SHP77 treated with DMSO at 0.1 percent for 48 hours (cell line): Measurements from ENCODE around the gene KIAA1755.

Experiments used
- DNase-seq: peaks from one replicate; lab custom pipeline; 2025; lab: John Stamatoyannopoulos, UW

Gene KIAA1755

GRCh38 chr20:38180781-38181180 lies 79.8 kb downstream of the KIAA1755 start:
- DNase-seq, result no peak

GRCh38 chr20:38179846-38180245 lies 80.7 kb downstream of the KIAA1755 start:
- DNase-seq, result no peak

- DNase-seq, result no peak
Measured at GRCh38 chr20:38178581-38178980, 82.0 kb downstream of the KIAA1755 start.

GRCh38 chr20:38178065-38178491 lies 82.5 kb downstream of the KIAA1755 start:
- DNase-seq, result no peak

GRCh38 chr20:38177201-38177600 lies 83.3 kb downstream of the KIAA1755 start:
- DNase-seq, result no peak

GRCh38 chr20:38175304-38176180 lies 85.0 kb downstream of the KIAA1755 start:
- DNase-seq, result no peak

GRCh38 chr20:38173237-38174156 lies 87.0 kb downstream of the KIAA1755 start:
- no peak for DNase-seq

GRCh38 chr20:38172408-38172807 lies 88.1 kb downstream of the KIAA1755 start:
- DNase-seq, result no peak

- no peak for DNase-seq
Measured at GRCh38 chr20:38171675-38172043, 88.9 kb downstream of the KIAA1755 start.

- no peak for DNase-seq
Measured at GRCh38 chr20:38170826-38171674, 89.5 kb downstream of the KIAA1755 start.

GRCh38 chr20:38170219-38170825 lies 90.2 kb downstream of the KIAA1755 start:
- DNase-seq, result no peak

GRCh38 chr20:38169636-38170193 lies 90.8 kb downstream of the KIAA1755 start:
- DNase-seq, result no peak

- no peak for DNase-seq
Measured at GRCh38 chr20:38168791-38169589, 91.5 kb downstream of the KIAA1755 start.

- no peak for DNase-seq
Measured at GRCh38 chr20:38167851-38168760, 92.4 kb downstream of the KIAA1755 start.

GRCh38 chr20:38167328-38167850 lies 93.1 kb downstream of the KIAA1755 start:
- no peak for DNase-seq

GRCh38 chr20:38166703-38167233 lies 93.8 kb downstream of the KIAA1755 start:
- no peak for DNase-seq

- no peak for DNase-seq
Measured at GRCh38 chr20:38165966-38166702, 94.4 kb downstream of the KIAA1755 start.
